Lung microvascular endothelial cell (primary cell): ENCODE data around the gene CLEC14A. TPM values are rescaled to one million over a fixed set of nuclear protein-coding genes. Genes with fewer than 3 reads are reported as not detected.

Experiments
- DNase-seq, 2 donors: peaks; one replicate each; pipeline versions ENCODE4 v3.0.0 to v3.0.0-alpha.2; 2010; ENCODE audit warnings: low read depth in 2 of 2
- total RNA-seq: library from RNA; depleted of rRNA; stranded (reverse); fragments of >200 nt; gene quantifications from 2 replicates; pipeline ENCODE4 v1.2.1, GENCODE V29; 2014

Gene CLEC14A
- total RNA-seq, 1 donor from 2014 or later = 90.1 TPM

DNA sequence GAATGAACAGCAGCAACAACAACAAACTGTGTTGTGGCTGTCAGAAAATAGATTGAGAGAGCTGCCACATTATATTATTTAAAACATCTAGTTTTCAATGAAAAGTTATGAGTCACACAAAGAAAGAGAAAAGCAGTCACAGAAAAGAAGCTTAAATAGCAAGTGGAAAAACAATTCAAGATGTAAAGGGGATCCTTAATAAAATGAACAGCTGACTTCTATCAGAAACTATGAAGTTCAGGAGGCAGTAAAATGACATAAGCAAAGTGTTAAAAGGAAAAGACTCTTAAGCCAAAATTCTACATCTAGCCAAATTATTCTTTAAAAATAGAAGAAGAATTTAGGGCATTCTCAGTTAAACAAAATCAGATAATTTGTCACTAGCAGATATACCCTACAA is 5.6 kb downstream of the CLEC14A start:
- no peak for DNase-seq

DNA sequence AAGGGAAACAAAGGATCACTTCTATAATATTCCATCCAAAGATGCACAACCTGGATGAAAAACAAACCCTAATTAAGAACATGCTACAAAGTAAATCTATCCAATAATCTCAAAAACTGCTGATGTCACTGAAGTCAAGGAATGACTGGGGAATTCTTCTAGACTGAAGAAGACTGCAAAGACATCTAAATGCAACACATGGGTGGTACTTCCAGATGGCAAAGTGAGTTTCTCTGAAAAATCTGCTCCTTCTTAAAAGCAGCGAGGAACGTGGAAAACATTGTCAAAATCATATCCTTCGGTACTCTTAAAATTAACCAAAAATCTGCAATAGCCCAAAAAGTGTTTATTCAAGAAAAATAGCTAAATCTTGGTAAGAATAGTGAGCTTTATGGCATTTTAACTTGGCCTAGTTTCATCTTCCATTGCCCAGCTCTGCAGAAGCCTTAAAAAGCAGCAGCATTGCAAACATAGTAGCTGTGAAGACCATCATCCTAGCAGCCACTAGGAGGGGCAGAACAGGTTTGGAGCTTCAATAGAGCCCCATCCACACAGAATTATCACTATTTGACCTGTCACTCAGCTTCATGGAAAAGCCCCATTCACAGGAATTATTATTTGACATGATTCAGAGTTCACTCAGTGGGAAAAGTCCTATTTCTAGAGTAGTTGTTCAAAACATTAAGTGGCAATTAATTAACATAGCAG is 7.4 kb downstream of the CLEC14A start:
- DNase-seq = peak; percentile 51 to 73

DNA sequence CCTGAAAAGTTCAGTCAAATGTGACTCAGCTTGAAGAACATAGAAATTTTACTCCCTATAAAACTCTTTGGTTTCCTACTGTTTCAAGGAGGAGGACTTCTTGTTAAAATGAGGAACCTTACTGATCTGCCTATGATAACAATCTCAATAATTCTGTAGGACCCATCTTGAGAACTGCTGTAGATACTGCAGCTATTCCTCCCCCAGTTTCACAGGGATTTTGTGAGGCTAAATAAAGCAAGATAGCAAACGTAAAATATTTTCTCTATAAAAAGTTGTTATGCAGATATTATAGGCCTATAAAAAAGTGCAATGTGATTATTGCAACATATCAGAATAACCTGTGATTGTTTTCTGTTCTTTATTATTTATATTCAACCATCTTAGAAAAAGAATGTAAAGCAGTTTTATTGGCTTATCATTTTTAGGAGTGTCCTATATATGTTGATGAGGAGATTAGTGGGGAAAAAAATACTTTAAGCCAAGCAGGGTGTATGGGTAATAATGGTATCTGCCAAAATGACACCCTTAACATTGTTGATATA is 12.1 kb downstream of the CLEC14A start:
- DNase-seq = no peak

GRCh38 chr14:38238878-38239277 is 17.0 kb downstream of the CLEC14A start:
- no peak for DNase-seq

GRCh38 chr14:38238332-38238731 is 17.6 kb downstream of the CLEC14A start:
- no peak for DNase-seq

GRCh38 chr14:38233218-38233617 is 22.7 kb downstream of the CLEC14A start:
- no peak for DNase-seq

- no peak for DNase-seq
These were observed 29.5 kb downstream of the CLEC14A start for GRCh38 chr14:38226366-38226765.

DNA sequence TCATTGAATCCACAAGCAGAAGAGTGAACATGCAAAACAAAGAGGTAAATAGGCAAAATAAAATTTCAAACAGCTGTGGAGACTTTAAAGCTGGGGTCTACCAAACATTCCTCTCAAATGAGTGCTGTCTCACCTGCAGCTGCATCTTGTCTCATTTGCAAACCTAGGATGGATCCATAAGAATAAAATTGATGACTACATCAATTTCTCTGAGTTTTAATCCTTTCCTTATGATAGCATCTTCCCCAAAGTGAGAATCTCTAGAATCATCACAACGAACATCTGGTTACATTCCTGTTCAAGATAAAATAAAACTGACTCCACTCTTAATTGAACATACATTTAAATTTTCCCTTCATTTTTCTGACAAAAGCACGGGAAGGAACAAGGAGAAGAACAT is 29.9 kb downstream of the CLEC14A start:
- no peak for DNase-seq

GRCh38 chr14:38224338-38224737 is 31.6 kb downstream of the CLEC14A start:
- no peak for DNase-seq

DNA sequence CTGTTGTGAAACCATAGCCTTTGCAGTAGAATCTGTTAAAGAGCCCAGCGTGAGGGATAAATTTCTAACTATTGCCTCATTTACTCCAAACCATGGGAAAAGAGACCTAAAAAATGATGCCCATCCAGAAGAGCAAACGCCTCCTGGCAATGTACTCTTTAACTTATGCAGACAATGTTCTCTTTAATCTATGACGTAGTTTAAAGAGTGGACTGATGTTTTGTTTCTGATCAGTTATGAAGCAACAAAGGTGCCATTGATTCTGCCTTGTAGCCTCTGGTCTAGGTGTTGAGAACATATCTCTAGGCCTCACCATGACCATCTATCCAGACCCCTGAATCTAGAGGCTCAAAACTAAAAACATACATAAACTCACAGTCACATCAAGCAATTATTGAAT is 34.8 kb downstream of the CLEC14A start:
- DNase-seq = no peak

DNA sequence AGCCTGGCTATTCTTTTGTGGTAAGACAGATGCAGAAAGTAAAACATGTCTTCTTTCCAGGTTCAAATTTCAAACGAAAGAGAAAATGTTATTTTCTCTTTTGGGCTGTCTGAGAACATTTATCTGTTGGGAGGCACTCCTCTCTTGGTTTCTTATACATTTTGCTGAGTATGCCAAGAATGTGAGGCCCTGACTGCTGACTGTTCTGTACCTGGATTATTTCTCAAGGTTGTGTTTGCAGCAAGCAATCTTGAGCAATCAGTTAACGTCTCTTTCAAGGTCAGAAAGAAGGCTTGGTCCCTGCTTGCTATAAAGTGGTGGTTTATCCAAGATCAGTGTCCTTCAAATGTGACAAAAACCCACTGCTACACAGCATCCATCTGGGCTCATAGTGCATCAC is 38.3 kb downstream of the CLEC14A start:
- DNase-seq = no peak

DNA sequence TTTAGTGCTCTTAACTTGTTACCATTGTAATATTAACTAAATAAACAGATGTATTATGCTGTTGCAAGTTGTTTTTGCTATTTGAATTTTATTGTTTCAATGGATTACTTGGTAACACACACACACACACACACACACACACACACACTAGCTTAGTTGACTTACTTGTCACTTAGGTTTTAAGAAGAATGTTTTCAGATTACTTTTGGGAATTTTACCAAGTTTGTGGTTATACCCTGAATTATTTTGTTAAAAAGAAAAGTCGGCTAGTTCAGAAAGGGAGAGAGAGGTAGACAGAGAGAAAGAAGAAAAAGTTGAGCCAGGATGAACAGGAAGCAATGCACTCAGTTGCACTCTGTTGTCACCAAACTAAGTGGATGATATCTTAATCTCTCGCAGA is 42.9 kb downstream of the CLEC14A start:
- no peak for DNase-seq

DNA sequence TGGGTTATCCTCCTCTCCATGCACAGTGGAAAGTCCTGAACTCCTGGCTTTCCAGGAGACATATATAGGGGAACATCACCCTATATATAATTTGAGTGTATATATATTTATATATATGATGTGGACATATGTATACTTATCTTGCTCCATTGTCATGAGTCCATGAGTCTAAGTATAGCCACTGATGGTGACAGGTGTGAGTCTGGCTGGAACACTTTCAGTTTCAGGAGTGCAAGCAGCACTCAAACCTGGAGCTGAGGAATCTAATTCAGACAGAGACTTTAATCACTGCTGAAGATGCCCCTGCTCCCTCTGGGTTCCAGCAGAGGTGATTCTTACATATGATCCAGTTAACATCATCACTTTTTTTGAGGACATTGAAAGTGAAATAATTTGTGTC is 43.8 kb downstream of the CLEC14A start:
- no peak for DNase-seq

GRCh38 chr14:38211255-38211735 is 44.6 kb downstream of the CLEC14A start:
- peak in 1 of 2 donors; percentile 25 for DNase-seq

DNA sequence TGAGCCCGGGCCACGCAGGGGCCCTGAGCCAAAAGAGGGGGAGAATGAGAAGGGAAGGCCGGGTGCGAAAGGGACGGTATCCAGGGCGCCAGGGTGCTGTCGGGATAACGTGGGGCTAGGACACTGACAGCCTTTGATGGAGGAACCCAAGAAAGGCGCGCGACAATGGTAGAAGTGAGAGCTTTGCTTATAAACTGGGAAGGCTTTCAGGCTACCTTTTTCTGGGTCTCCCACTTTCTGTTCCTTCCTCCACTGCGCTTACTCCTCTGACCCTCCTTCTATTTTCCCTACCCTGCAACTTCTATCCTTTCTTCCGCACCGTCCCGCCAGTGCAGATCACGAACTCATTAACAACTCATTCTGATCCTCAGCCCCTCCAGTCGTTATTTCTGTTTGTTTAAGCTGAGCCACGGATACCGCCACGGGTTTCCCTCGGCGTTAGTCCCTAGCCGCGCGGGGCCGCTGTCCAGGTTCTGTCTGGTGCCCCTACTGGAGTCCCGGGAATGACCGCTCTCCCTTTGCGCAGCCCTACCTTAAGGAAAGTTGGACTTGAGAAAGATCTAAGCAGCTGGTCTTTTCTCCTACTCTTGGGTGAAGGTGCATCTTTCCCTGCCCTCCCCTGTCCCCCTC is 45.2 kb downstream of the CLEC14A start:
- DNase-seq = peak; percentile 67 to 82

DNA sequence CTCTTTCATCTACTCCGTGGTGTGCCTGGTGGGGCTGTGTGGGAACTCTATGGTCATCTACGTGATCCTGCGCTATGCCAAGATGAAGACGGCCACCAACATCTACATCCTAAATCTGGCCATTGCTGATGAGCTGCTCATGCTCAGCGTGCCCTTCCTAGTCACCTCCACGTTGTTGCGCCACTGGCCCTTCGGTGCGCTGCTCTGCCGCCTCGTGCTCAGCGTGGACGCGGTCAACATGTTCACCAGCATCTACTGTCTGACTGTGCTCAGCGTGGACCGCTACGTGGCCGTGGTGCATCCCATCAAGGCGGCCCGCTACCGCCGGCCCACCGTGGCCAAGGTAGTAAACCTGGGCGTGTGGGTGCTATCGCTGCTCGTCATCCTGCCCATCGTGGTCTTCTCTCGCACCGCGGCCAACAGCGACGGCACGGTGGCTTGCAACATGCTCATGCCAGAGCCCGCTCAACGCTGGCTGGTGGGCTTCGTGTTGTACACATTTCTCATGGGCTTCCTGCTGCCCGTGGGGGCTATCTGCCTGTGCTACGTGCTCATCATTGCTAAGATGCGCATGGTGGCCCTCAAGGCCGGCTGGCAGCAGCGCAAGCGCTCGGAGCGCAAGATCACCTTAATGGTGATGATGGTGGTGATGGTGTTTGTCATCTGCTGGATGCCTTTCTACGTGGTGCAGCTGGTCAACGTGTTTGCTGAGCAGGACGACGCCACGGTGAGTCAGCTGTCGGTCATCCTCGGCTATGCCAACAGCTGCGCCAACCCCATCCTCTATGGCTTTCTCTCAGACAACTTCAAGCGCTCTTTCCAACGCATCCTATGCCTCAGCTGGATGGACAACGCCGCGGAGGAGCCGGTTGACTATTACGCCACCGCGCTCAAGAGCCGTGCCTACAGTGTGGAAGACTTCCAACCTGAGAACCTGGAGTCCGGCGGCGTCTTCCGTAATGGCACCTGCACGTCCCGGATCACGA is 46.0 kb downstream of the CLEC14A start:
- peak; percentile 20 to 66 for DNase-seq

DNA sequence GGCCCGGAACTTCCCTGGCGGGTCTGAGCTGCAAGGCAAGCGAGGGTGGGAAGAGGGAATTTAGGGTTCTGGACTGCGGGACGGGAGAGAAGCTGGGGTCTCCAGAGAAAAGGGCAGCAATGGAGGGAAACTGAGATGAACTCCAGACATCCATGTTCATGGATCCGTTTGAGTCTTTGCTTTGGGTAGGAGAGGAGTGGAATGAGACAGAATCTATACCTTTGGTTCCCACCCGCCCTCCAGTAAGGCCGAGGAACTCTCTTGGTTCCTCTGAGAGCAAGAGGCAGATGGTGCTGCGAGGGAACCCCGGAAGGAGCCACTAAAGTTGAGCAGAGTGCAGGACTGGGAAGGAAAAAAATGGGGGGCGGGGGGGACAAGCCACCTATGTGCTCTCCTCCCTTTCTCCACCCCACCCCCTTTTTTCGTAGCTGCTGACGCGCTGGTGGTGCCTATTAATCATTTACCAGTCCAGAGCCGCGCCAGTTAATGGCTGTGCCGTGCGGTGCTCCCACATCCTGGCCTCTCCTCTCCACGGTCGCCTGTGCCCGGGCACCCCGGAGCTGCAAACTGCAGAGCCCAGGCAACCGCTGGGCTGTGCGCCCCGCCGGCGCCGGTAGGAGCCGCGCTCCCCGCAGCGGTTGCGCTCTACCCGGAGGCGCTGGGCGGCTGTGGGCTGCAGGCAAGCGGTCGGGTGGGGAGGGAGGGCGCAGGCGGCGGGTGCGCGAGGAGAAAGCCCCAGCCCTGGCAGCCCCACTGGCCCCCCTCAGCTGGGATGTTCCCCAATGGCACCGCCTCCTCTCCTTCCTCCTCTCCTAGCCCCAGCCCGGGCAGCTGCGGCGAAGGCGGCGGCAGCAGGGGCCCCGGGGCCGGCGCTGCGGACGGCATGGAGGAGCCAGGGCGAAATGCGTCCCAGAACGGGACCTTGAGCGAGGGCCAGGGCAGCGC is 47.0 kb downstream of the CLEC14A start:
- DNase-seq = peak; percentile 48 to 63

GRCh38 chr14:38207736-38208617 is 47.9 kb downstream of the CLEC14A start, which contains the start of gene SSTR1:
Gene SSTR1, plus strand, starts transcription at chr14:38207904. Its CDS starts 1,486 bp downstream, at chr14:38209390.
- DNase-seq = peak; percentile 6 to 13

GRCh38 chr14:38207377-38207735 is 48.5 kb downstream of the CLEC14A start:
- DNase-seq = peak in 1 of 2 donors; percentile 10
